Hepatocyte (in vitro differentiated cells): ENCODE measurements around the gene WEE2.
"Not testable (repeated sequence)": the region's sequence is repeated elsewhere in the genome, so short reads cannot be mapped to it uniquely, and the experiment has no call there.

Experiments used
- EZH2 ChIP-seq: fragments of 200-600 bp; sonication (generic); IDR thresholded peaks from 2 replicates; pipeline ENCODE4 v1.6.1; 2016; ENCODE audit warnings: antibody characterized with exemption, mild to moderate bottlenecking, borderline replicate concordance
- TF ChIP-seq, protein P1 (sequence below): fragments of 200-600 bp; sonication (generic); IDR thresholded peaks from 2 replicates; pipeline ENCODE4 v1.5.1; 2016; ENCODE audit warnings: antibody characterized with exemption, mild to moderate bottlenecking; ENCODE audit not compliant: poor library complexity

DNA sequence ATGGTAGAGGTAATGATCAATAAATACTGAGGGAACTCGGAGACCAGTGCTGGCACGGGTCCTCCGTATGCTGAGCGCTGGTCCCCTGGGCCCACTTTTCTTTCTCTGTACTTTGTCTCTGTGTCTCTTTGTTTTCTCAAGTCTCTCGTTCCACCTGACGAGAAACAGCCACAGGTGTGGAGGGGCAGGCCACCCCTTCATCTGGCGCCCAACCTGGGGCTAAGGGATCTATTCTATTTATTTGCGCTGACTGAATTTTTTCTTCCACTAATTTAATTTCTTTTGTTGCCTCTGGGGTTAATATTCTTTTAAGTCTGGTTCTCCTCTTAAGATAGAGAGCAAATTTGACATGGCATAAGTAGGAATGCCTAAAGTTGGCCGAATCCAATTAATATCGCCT is 43.8 kb downstream of the WEE2 start:
- TF ChIP-seq, protein P1, sequence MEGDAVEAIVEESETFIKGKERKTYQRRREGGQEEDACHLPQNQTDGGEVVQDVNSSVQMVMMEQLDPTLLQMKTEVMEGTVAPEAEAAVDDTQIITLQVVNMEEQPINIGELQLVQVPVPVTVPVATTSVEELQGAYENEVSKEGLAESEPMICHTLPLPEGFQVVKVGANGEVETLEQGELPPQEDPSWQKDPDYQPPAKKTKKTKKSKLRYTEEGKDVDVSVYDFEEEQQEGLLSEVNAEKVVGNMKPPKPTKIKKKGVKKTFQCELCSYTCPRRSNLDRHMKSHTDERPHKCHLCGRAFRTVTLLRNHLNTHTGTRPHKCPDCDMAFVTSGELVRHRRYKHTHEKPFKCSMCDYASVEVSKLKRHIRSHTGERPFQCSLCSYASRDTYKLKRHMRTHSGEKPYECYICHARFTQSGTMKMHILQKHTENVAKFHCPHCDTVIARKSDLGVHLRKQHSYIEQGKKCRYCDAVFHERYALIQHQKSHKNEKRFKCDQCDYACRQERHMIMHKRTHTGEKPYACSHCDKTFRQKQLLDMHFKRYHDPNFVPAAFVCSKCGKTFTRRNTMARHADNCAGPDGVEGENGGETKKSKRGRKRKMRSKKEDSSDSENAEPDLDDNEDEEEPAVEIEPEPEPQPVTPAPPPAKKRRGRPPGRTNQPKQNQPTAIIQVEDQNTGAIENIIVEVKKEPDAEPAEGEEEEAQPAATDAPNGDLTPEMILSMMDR, result not testable (repeated sequence)
- TF ChIP-seq EZH2, result not testable (repeated sequence)
